IMR-90 (cell line): ENCODE results near the gene KRIT1. TPM values are rescaled to one million over a fixed set of nuclear protein-coding genes. Genes with fewer than 3 reads are reported as not detected.

Experiments
- ATAC-seq: fragments of 200-7000 bp; cut with Tn5 transposase; 2 replicates; pipeline ENCODE4 v1.9.1; 2020; ENCODE audit warnings: low read depth, mild to moderate bottlenecking, moderate library complexity
- BruUV-seq: library from RNA; stranded (reverse); fragments of 400-500 nt; replicated peaks from 2 replicates; lab custom pipeline; 2021; lab: Mats Ljungman, UMichigan
- CTCF ChIA-PET: fragments of 300-600 bp; formaldehyde crosslinking; extraction: SDS; loops from one replicate; lab custom pipeline; 2021; ENCODE audit warnings: antibody characterized with exemption; lab: Yijun Ruan, JAX
- POLR2A ChIA-PET: fragments of 300-600 bp; sonication (Branson Sonifier 250); formaldehyde crosslinking; loops from one replicate; lab custom pipeline; 2022; ENCODE audit warnings: antibody characterized with exemption; ENCODE audit not compliant: unreplicated experiment; lab: Charles Lee
- DNase-seq: peaks from one replicate; pipeline ENCODE4 v3.0.0; 2013
- H2AFZ ChIP-seq: replicated peaks from 2 replicates; pipeline ENCODE3; 2013; ENCODE audit warnings: low read length, mild to moderate bottlenecking; ENCODE audit not compliant: poor library complexity
- H2AK5ac ChIP-seq: 2 replicates; pipeline ENCODE4 v1.6.1; 2013; ENCODE audit warnings: low read depth, low read length, inconsistent platforms
- H2AK9ac ChIP-seq: replicated peaks from 2 replicates; pipeline ENCODE3; 2013; ENCODE audit warnings: mild to moderate bottlenecking, low read depth, low read length, moderate library complexity; ENCODE audit not compliant: poor library complexity
- H2BK120ac ChIP-seq: 2 replicates; pipeline ENCODE4 v1.6.1; 2013; ENCODE audit warnings: low read depth, low read length, inconsistent platforms
- H2BK15ac ChIP-seq: 3 replicates; pipeline ENCODE4 v1.6.1; 2013; ENCODE audit warnings: low read depth, low read length, inconsistent platforms
- H2BK20ac ChIP-seq: 2 replicates; pipeline ENCODE4 v1.6.1; 2013; ENCODE audit warnings: low read depth, mild to moderate bottlenecking, inconsistent platforms, low read length, moderate library complexity
- H2BK5ac ChIP-seq: 2 replicates; pipeline ENCODE4 v1.6.1; 2013; ENCODE audit warnings: mild to moderate bottlenecking, low read depth, low read length, inconsistent platforms; ENCODE audit not compliant: poor library complexity, severe bottlenecking
- H3K14ac ChIP-seq: replicated peaks from 2 replicates; pipeline ENCODE4 v1.6.1; 2013; ENCODE audit warnings: low read depth, low read length, inconsistent platforms
- H3K18ac ChIP-seq: 2 replicates; pipeline ENCODE4 v1.6.1; 2013; ENCODE audit warnings: low read depth, low read length, control low read depth
- H3K23ac ChIP-seq: 2 replicates; pipeline ENCODE4 v1.6.1; 2013; ENCODE audit warnings: low read depth, low read length, inconsistent platforms
- H3K27ac ChIP-seq: 2 replicates; pipeline ENCODE4 v1.5.1; 2013; ENCODE audit warnings: mild to moderate bottlenecking, control low read depth, low read length; ENCODE audit not compliant: insufficient read depth
- H3K27me3 ChIP-seq: 2 replicates; pipeline ENCODE4 v1.6.1; 2013; ENCODE audit warnings: low read length; ENCODE audit not compliant: control insufficient read depth, insufficient read depth
- H3K36me3 ChIP-seq: 2 replicates; pipeline ENCODE4 v1.6.1; 2013; ENCODE audit warnings: low read length, mixed read lengths; ENCODE audit not compliant: control insufficient read depth, insufficient read depth
- H3K4ac ChIP-seq: 2 replicates; pipeline ENCODE4 v1.6.1; 2013; ENCODE audit warnings: low read depth, low read length, inconsistent platforms
- H3K4me1 ChIP-seq: 2 replicates; pipeline ENCODE4 v1.6.1; 2013; ENCODE audit warnings: low read length, mixed read lengths; ENCODE audit not compliant: control insufficient read depth, insufficient read depth
- H3K4me2 ChIP-seq: 2 replicates; pipeline ENCODE4 v1.6.1; 2013; ENCODE audit warnings: low read depth, mild to moderate bottlenecking, control low read depth, low read length, moderate library complexity
- H3K4me3 ChIP-seq: 2 replicates; pipeline ENCODE4 v1.5.1; 2013; ENCODE audit warnings: low read depth, mild to moderate bottlenecking, control low read depth, low read length, moderate library complexity; ENCODE audit not compliant: insufficient read depth
- H3K56ac ChIP-seq: 2 replicates; pipeline ENCODE4 v1.6.1; 2013; ENCODE audit warnings: low read length, inconsistent platforms; ENCODE audit not compliant: insufficient read depth; ENCODE audit errors: extremely low read depth
- H3K79me1 ChIP-seq, 2 experiments: 2 replicates each; pipeline ENCODE4 v1.6.1; 2013; ENCODE audit warnings: low read length in 2 of 2, inconsistent platforms in 1 of 2, low read depth in 1 of 2
- H3K9ac ChIP-seq: 2 replicates; pipeline ENCODE4 v1.6.1; 2013; ENCODE audit warnings: low read depth, low read length, control low read depth
- H3K9me1 ChIP-seq: 2 replicates; pipeline ENCODE4 v1.6.1; 2013; ENCODE audit warnings: low read length, inconsistent platforms; ENCODE audit not compliant: insufficient read depth
- H3K9me3 ChIP-seq: 2 replicates; pipeline ENCODE4 v1.6.1; 2013; ENCODE audit warnings: low read length; ENCODE audit not compliant: control insufficient read depth, insufficient read depth
- H4K20me1 ChIP-seq: 2 replicates; pipeline ENCODE4 v1.6.1; 2013; ENCODE audit warnings: low read length, inconsistent platforms; ENCODE audit not compliant: insufficient read depth
- H4K5ac ChIP-seq: 2 replicates; pipeline ENCODE4 v1.6.1; 2013; ENCODE audit warnings: mild to moderate bottlenecking, low read depth, low read length, control low read depth
- H4K8ac ChIP-seq, 2 experiments: 2 replicates each; pipeline ENCODE4 v1.6.1; 2013; ENCODE audit warnings: low read depth in 2 of 2, low read length in 2 of 2, control low read depth in 1 of 2, inconsistent platforms in 1 of 2
- H4K91ac ChIP-seq: 2 replicates; pipeline ENCODE4 v1.6.1; 2013; ENCODE audit warnings: low read depth, low read length, inconsistent platforms; ENCODE audit not compliant: insufficient read depth
- BHLHE40 ChIP-seq: fragments of 150-350 bp; IDR thresholded peaks from 2 replicates; pipeline ENCODE4 v1.6.1; 2016; ENCODE audit warnings: mild to moderate bottlenecking, low read depth, low read length
- CEBPB ChIP-seq: IDR thresholded peaks from 2 replicates; pipeline ENCODE4 v1.6.1; 2012; ENCODE audit warnings: low read depth, low read length, improper control_type of control experiment
- CHD1 ChIP-seq: IDR thresholded peaks from 2 replicates; pipeline ENCODE4 v1.6.1; 2012; ENCODE audit warnings: low read depth, low read length, improper control_type of control experiment
- FOS ChIP-seq: fragments of 150-350 bp; IDR thresholded peaks from 2 replicates; pipeline ENCODE4 v1.6.1; 2016; ENCODE audit warnings: low read depth, low read length
- MAFK ChIP-seq: IDR thresholded peaks from 2 replicates; pipeline ENCODE4 v1.6.1; 2012; ENCODE audit warnings: low read depth, low read length, improper control_type of control experiment
- MAZ ChIP-seq: IDR thresholded peaks from 2 replicates; pipeline ENCODE4 v1.6.1; 2012; ENCODE audit warnings: low read depth, mild to moderate bottlenecking, low read length, improper control_type of control experiment, moderate library complexity, borderline replicate concordance
- MXI1 ChIP-seq: IDR thresholded peaks from 2 replicates; pipeline ENCODE4 v1.6.1; 2012; ENCODE audit warnings: low read depth, mild to moderate bottlenecking, low read length, moderate library complexity, borderline replicate concordance
- NFE2L2 ChIP-seq: fragments of 150-350 bp; IDR thresholded peaks from 2 replicates; pipeline ENCODE4 v1.6.1; 2016; ENCODE audit warnings: low read depth, mild to moderate bottlenecking, low read length
- POLR2A ChIP-seq: IDR thresholded peaks from 2 replicates; pipeline ENCODE4 v1.6.1; 2012; ENCODE audit warnings: mild to moderate bottlenecking, low read depth, low read length
- RAD21 ChIP-seq: IDR thresholded peaks from 2 replicates; pipeline ENCODE4 v1.6.1; 2012; ENCODE audit warnings: low read length, improper control_type of control experiment
- RCOR1 ChIP-seq: IDR thresholded peaks from 2 replicates; pipeline ENCODE4 v1.6.1; 2012; ENCODE audit warnings: mild to moderate bottlenecking, low read length, improper control_type of control experiment; ENCODE audit not compliant: insufficient replicate concordance
- RFX5 ChIP-seq: IDR thresholded peaks from 2 replicates; pipeline ENCODE4 v1.8.0; 2012; ENCODE audit warnings: low read depth, mild to moderate bottlenecking, low read length, moderate library complexity
- SMC3 ChIP-seq: fragments of 150-350 bp; IDR thresholded peaks from 2 replicates; pipeline ENCODE4 v1.6.1; 2016; ENCODE audit warnings: low read depth, mild to moderate bottlenecking, antibody characterized with exemption, low read length, moderate library complexity
- WGBS, 2 experiments: methylation state at CpG; one replicate each; pipeline versions ENCODE4 v1.1.5 to v1.1.7; 2013; ENCODE audit warnings: missing lambda C conversion rate in 2 of 2; ENCODE audit not compliant: insufficient read length in 1 of 2; ENCODE audit errors: extremely low coverage in 2 of 2; 5-methylcytosine and 5-hydroxymethylcytosine counted together
- dilution Hi-C: fragments of 300-500 bp; cut with HindIII; formaldehyde crosslinking; loops from one replicate; pipeline ENCODE4 v1.14.3; 2018; ENCODE audit warnings: low sequenced_read_pairs; ENCODE audit not compliant: unreplicated experiment
- in situ Hi-C: fragments of 300-500 bp; cut with MboI; formaldehyde crosslinking; loops from 3 replicates; pipeline ENCODE4 v1.14.3; 2019; ENCODE audit warnings: low sequenced_read_pairs, inconsistent platforms, mixed read lengths
- intact Hi-C: fragments of 100-400 bp; cut with micrococcal nuclease; formaldehyde crosslinking; loops from 2 replicates; pipeline ENCODE4 v1.10.0; 2022
- polyA plus RNA-seq, 3 experiments: library from polyadenylated mRNA; depleted of rRNA; stranded (reverse); fragments of >200 nt; gene quantifications; 2 replicates each; pipeline ENCODE4 v1.2.3, GENCODE V29; 2012; ENCODE audit warnings: low replicate concordance in 1 of 3
- total RNA-seq: library from RNA; depleted of rRNA; stranded (reverse); fragments of >200 nt; gene quantifications from 2 replicates; pipeline ENCODE4 v1.2.3, GENCODE V29; 2012
- TF ChIP-seq, protein P1 (sequence below): conservative IDR thresholded peaks from 2 replicates; pipeline ENCODE4 v1.5.1; 2012; ENCODE audit warnings: mild to moderate bottlenecking, low read depth, low read length, improper control_type of control experiment
- TF ChIP-seq, protein P2 (sequence below): fragments of 150-350 bp; IDR thresholded peaks from 2 replicates; pipeline ENCODE4 v1.6.1; 2016; ENCODE audit warnings: low read depth, mild to moderate bottlenecking, low read length, moderate library complexity, borderline replicate concordance
- TF ChIP-seq, protein P3 (sequence below): fragments of 150-350 bp; IDR thresholded peaks from 2 replicates; pipeline ENCODE4 v1.6.1; 2017; ENCODE audit warnings: mild to moderate bottlenecking, antibody characterized with exemption, low read length, low read depth

The KRIT1 gene
- total and polyA plus RNA-seq, 2 of the 4 experiments (the other 2 are of a cell fraction), result 22.9 to 38.2 TPM

DNA sequence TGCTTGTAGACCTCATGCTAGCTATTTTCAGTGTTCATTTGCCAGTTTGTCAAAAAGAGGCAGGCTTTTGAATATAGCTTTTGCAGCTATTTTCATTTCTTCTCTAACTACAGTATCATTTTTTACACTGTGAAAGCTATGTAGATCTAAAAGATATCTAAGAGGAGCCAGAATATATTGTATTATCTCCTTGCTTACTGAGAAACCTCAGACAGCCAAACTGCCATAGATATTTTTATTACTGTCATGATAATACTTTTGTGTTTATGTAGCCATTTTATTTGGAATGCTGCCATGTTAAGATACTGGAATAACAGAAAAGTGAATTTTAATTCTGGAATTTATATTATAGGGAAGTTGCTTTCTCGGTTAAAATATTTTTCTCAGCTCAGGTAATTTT is 37.2 kb upstream of the KRIT1 start:
- dilution Hi-C loops (no loop called here), intact Hi-C loops (no loop called here), in situ Hi-C loops (no loop called here)
- H3K4ac ChIP-seq, result no peak overlapping the region
- H3K23ac ChIP-seq, result no peak overlapping the region
- no peak overlapping the region for H3K18ac ChIP-seq
- WGBS, 2 experiments, result no CpG with 5 or more reads among the region's 1 CpG
- H3K4me3 ChIP-seq, result no peak overlapping the region
- H2AFZ ChIP-seq, result no peak overlapping the region
- CTCF ChIA-PET, result interaction anchor here (0.6 to 1.2 kb wide), 2 partner anchors 13 to 60 kb away, joined by 4 to 5 read pairs; no protein-coding TSS in a partner anchor
- POLR2A ChIA-PET, result no interaction called here
- peaks cover 15% of the 10 kb centered on the region; the same call in 1 of the 2 replicates for H4K20me1 ChIP-seq
- H3K56ac ChIP-seq, result no peak overlapping the region
- no peak overlapping the region for H2BK20ac ChIP-seq
- H3K79me1 ChIP-seq, result peaks cover 24 to 39% of the 10 kb centered on the region in 2 experiments
- H3K9me1 ChIP-seq, result no peaks in the 10 kb centered on the region
- no peak for DNase-seq
- no peak overlapping the region for H3K14ac ChIP-seq
- H3K4me1 ChIP-seq, result peaks cover 2% of the 10 kb centered on the region; the same call in 1 of the 2 replicates
- no peak overlapping the region for H4K8ac ChIP-seq
- no peak overlapping the region for H3K9ac ChIP-seq
- no peak overlapping the region for H2BK15ac ChIP-seq
- no peaks in the 10 kb centered on the region for H3K9me3 ChIP-seq
- ATAC-seq, result no peak
- H2AK9ac ChIP-seq, result no peak overlapping the region
- H3K27ac ChIP-seq, result no peak overlapping the region
- no peak overlapping the region for H4K5ac ChIP-seq
- no peak overlapping the region for H2AK5ac ChIP-seq
- H4K91ac ChIP-seq, result no peak overlapping the region
- no peaks in the 10 kb centered on the region for H3K27me3 ChIP-seq
- TF ChIP-seq RFX5 (no peak), RAD21 (no peak), FOS (no peak), SMC3 (no peak), MAFK (no peak), CHD1 (no peak), BHLHE40 (no peak), RCOR1 (no peak), MXI1 (no peak), CEBPB (no peak), NFE2L2 (no peak), POLR2A (no peak), MAZ (no peak)
- TF ChIP-seq, protein P1, sequence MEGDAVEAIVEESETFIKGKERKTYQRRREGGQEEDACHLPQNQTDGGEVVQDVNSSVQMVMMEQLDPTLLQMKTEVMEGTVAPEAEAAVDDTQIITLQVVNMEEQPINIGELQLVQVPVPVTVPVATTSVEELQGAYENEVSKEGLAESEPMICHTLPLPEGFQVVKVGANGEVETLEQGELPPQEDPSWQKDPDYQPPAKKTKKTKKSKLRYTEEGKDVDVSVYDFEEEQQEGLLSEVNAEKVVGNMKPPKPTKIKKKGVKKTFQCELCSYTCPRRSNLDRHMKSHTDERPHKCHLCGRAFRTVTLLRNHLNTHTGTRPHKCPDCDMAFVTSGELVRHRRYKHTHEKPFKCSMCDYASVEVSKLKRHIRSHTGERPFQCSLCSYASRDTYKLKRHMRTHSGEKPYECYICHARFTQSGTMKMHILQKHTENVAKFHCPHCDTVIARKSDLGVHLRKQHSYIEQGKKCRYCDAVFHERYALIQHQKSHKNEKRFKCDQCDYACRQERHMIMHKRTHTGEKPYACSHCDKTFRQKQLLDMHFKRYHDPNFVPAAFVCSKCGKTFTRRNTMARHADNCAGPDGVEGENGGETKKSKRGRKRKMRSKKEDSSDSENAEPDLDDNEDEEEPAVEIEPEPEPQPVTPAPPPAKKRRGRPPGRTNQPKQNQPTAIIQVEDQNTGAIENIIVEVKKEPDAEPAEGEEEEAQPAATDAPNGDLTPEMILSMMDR, result no peak
- TF ChIP-seq, protein P2, sequence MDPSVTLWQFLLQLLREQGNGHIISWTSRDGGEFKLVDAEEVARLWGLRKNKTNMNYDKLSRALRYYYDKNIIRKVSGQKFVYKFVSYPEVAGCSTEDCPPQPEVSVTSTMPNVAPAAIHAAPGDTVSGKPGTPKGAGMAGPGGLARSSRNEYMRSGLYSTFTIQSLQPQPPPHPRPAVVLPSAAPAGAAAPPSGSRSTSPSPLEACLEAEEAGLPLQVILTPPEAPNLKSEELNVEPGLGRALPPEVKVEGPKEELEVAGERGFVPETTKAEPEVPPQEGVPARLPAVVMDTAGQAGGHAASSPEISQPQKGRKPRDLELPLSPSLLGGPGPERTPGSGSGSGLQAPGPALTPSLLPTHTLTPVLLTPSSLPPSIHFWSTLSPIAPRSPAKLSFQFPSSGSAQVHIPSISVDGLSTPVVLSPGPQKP, result no peak
- TF ChIP-seq, protein P3, sequence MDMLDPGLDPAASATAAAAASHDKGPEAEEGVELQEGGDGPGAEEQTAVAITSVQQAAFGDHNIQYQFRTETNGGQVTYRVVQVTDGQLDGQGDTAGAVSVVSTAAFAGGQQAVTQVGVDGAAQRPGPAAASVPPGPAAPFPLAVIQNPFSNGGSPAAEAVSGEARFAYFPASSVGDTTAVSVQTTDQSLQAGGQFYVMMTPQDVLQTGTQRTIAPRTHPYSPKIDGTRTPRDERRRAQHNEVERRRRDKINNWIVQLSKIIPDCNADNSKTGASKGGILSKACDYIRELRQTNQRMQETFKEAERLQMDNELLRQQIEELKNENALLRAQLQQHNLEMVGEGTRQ, result no peak
- H3K36me3 ChIP-seq, result no peaks in the 10 kb centered on the region
- H2BK5ac ChIP-seq, result no peak overlapping the region
- H3K4me2 ChIP-seq, result no peak overlapping the region
- H2BK120ac ChIP-seq, result no peak overlapping the region
- no TSS peak for BruUV-seq
